Skin of body (tissue), 2 donors: ENCODE results near the gene BICDL2. TPM values are rescaled to one million over a fixed set of nuclear protein-coding genes. Genes with fewer than 3 reads are reported as not detected.
A peak's percentile ranks its signal among the peaks of the same experiment; 100 is the strongest.

ENCODE experiments used
- DNase-seq: peaks from one replicate; lab custom pipeline; 2025; lab: John Stamatoyannopoulos, UW
- total RNA-seq: library from RNA; depleted of rRNA; stranded (reverse); fragments of >200 nt; gene quantifications from one replicate; pipeline ENCODE4 v1.2.3, GENCODE V29; 2014

BICDL2 gene
- total RNA-seq, 1 donor from 2014 or later: 10.9 TPM

GRCh38 chr16:3026003-3026378 lies 10.8 kb downstream of the BICDL2 start:
- DNase-seq: no peak

GRCh38 chr16:3025032-3026002 lies 11.4 kb downstream of the BICDL2 start:
- DNase-seq: no peak

DNA sequence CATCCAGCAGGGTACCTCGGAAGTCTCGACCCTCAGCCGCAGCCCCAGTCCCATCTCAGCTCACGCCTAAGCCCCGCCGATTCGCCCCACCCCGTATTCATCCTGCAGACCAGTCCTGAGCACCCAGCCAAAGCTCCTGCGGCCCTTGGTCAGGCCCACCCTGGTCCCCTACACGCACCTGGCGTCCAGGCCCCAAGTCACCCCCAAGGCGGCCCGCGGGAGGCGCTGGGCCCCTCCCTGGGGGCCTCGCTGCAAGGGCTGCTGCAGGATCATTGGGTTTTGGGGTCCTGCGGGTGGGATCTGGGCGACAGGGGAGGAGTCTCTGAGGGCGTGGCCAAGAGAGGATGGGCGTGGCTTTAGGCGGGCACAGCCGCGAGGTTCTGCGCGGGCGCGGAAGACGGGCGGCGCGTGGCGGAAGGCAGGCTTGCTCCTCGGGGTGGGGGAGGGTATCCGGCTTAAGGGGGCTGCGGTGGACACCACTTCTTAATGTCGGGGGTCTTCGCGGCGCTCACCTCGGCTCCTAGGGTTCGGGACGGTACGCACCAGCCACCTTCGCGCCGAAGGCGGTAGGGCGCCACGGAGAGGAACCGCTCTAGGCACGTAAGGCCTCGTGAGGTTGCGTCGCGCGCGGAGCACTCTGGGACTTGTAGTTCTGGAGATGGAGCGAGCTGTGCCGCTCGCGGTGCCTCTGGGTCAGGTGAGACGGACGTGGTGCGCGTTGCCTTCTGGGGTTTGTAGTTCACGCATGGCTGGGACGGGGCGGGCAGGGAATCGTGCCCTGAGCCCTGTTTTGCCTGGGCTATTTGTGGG lies 12.9 kb downstream of the BICDL2 start, which contains the start of the genes HCFC1R1 and THOC6:
Gene HCFC1R1 (minus strand): TSS at position 274 of the 810 bp plus-strand sequence. CDS start 1 bp downstream, at position 273.
Gene THOC6 (plus strand): TSS at position 367 of the 810 bp plus-strand sequence. CDS start 292 bp downstream, at position 659.
- peak; percentile 92 for DNase-seq

- peak; percentile 29 for DNase-seq
These were observed 13.4 kb downstream of the BICDL2 start for GRCh38 chr16:3023415-3023668.

- no peak for DNase-seq
These were observed 13.9 kb downstream of the BICDL2 start for GRCh38 chr16:3022684-3023414.

GRCh38 chr16:3022208-3022683 lies 14.5 kb downstream of the BICDL2 start:
- DNase-seq: peak; percentile 86

- DNase-seq: peak; percentile 52
These were observed 15.1 kb downstream of the BICDL2 start for GRCh38 chr16:3021449-3022207.

- peak; percentile 77 for DNase-seq
These were observed 15.9 kb downstream of the BICDL2 start for GRCh38 chr16:3020604-3021448.

DNA sequence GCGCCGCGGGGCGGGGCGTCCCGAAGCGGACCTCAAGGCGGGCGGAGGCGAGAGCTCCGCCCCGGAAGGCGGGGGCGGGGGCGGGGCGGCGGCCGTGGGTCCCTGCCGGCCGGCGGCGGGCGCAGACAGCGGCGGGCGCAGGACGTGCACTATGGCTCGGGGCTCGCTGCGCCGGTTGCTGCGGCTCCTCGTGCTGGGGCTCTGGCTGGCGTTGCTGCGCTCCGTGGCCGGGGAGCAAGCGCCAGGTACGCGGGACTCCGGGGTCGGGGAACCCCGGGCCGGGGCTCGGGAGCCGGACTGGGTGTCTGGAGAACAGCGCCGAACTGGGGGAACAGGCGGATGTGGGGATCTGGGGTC lies 16.5 kb downstream of the BICDL2 start, which contains the start of gene TNFRSF12A:
Gene TNFRSF12A (plus strand): TSS at position 122 of the 357 bp plus-strand sequence. CDS start 30 bp downstream, at position 152.
- DNase-seq: no peak

DNA sequence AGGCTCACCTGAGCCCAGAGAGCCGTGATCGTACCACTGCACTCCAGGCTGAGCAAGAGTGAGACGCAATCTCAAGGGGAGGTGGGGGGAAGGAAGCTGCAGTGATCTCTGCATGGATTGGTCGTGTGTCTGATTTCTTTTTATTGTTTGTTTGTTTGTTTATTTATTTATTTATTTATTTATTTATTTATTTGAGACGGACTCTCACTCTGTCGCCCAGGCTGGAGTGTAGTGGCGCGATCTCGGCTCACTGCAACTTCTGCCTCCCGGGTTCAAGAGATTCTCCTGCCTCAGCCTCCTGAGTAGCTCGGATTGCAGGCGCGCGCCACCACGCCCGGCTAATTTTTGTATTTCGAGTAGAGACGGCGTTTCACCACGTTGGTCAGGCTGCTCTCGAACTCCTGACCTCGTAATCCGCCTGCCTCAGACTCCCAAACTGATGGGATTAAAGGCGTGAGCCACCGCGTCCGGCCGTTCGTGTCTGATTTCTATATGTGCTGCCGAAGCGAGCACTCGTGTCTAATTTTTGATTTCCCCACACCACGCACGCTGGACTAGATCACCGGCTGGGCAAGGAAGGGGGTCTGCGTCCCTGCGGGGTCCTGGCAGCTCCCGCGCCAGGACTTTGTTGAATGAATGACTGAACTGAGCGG lies 17.0 kb downstream of the BICDL2 start:
- no peak for DNase-seq

DNA sequence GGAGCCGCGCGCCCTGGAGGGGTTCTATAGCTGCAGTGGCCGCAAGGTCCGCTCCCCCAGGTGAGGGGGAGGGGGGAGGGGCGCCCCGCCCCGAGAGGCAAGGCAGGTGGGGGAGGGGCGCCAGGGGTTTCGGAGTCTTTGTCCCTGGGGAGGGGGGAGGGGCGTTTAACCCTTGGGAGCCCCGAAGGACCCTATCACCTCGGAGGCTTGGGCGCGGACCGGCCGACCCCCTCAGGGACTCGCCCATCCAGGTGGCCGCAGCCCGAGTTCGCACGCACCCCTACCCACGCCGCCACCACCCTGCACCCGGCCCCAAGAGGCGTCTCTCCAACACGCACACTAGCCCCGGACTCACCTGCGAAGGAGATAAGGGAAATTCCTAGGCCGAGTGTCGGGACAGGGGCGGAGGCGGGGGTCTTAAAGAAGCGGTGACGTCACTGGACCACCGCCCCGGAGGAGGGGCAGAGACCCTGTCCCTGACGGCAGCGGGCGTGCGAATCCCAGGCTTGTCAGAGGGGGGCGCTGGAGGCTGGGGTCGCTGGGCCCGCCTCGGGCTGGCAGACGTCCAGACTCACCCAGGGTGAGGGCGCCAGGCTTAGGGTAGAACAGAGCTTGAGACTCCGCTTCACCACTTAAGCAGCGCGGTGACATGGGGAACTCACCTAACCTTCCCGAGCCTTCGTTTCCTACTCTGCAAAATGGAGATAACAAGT lies 18.8 kb downstream of the BICDL2 start, which contains the start of gene CLDN6:
Gene CLDN6 (minus strand): TSS at position 390 of the 713 bp plus-strand sequence. CDS start 2,162 bp downstream, outside the sequence.
- no peak for DNase-seq

GRCh38 chr16:3017344-3017743 lies 19.4 kb downstream of the BICDL2 start:
- no peak for DNase-seq

DNA sequence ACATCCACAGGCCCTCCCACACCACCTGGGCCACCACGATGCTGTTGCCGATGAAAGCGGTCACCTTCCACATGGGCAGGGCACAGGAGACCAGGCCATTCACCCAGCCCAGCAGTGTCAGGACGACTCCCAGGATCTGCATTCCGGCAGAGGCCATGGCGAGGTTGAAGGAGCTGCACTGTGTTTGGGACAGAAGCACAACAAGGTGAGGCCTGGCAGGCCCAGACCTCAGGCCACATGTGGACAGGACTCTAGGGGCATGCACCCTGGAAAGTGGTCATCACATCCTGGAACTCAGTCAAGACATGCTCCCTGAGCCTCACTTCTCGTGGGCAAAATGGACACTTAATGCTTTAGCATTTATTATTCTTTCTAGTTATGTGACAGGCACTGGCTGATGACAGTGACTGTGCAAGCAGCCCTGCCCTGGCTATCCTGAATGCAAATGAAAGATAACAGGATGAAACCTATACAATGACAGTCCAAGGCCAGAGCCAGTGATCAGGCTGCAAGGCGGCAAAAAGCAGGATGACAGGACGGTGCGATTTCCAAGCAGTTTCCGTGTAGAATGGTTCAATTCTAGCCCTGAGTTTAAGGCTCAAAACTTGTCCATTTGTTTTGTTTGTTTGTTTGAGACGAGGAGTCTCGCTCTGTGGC lies 20.8 kb downstream of the BICDL2 start:
- DNase-seq: no peak

- DNase-seq: no peak
These were observed 21.8 kb downstream of the BICDL2 start for GRCh38 chr16:3014971-3015370.

DNA sequence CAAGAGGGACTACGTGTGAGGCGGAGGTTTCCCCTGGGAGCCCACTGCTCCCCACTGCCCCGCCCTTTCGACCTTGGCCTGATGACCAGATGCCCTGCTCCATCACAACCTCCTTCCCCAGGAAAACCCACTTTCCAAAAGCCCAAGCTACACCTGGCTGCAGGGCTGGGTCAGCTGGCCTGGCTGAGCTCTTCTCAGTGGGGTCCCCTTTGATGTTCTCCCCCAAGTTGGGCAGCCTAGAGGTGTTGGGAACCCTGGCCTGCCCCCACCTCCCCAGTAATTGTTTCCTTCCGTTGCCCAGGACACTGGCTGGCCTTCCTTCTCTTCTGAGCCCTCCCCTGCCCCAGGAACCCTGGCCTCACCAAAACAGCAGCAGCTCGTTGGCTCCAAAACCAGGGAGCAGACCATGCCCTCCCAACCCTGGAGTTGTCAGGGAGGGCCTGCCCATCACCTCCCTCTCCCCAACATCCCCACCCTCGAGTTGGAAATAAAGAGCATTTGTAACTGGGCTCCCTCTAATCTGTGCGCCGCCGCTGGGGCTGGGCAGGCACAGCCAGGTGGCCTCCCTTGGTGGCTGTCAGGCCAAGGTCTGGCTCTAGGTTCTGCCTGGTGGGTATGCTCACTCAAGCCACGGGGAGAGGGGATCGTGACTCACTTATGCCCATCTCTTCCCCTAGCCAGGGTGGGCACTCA lies 22.6 kb downstream of the BICDL2 start:
- no peak for DNase-seq

DNA sequence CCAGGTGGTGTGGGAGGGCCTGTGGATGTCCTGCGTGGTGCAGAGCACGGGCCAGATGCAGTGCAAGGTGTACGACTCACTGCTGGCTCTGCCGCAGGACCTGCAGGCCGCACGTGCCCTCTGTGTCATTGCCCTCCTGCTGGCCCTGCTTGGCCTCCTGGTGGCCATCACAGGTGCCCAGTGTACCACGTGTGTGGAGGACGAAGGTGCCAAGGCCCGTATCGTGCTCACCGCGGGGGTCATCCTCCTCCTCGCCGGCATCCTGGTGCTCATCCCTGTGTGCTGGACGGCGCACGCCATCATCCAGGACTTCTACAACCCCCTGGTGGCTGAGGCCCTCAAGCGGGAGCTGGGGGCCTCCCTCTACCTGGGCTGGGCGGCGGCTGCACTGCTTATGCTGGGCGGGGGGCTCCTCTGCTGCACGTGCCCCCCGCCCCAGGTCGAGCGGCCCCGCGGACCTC lies 23.2 kb downstream of the BICDL2 start:
- no peak for DNase-seq

GRCh38 chr16:3012828-3013420 lies 23.8 kb downstream of the BICDL2 start, which contains the start of gene CLDN9:
CLDN9 (plus strand) TSS chr16:3012923; CDS start chr16:3013363, 440 bp downstream.
- no peak for DNase-seq
